HG03520 (cell line): ENCODE measurements around the gene NHSL2.

Experiments
- ATAC-seq: cut with Tn5 transposase; IDR thresholded peaks from one replicate; pipeline ENCODE4 v1.9.1; 2021; ENCODE audit warnings: mild to moderate bottlenecking, moderate library complexity; ENCODE audit not compliant: unreplicated experiment

The NHSL2 gene

DNA sequence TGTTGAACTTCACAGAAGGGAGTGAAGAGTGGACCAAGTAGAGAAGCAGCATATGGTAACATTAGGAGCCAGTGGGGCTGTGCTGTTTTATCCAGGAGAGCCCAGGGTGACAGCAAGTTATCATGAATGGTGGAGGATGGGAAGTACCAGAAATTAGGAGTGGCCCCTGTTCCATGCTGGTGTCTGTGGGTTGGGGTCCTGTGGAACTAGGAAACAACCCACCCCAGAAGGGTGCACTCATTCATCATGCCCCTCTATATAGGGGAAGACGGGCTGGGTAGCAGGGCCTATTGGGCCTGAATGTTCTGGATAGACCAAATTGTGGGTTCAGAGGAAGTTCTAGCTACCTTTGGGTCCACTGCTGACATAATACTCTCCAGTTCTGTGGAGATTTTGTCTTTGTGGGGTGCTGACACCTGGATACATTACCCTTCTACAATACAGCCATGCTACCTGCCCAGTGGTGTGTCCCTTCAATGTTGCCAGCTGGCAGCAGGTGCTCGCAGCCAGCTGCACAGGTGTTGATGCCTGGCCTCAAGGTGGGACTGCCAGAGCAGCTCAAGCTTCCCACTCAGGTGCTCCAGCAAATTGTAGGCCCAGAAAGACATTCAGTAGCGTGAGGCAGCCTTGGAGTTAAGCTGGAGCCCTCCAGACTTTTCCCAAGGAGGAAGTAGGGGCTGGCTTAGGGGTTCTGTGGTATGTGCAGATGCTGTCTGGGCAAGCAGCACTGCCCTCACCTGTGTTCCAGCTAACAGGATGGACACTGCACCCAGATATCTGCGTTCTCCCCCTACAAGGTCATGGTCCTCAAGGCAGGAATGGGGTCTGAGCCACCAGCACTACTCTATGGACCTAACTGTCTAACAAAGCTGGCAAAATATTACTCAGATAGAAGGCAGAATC lies 106.5 kb downstream of the NHSL2 start:
- no peak for ATAC-seq

DNA sequence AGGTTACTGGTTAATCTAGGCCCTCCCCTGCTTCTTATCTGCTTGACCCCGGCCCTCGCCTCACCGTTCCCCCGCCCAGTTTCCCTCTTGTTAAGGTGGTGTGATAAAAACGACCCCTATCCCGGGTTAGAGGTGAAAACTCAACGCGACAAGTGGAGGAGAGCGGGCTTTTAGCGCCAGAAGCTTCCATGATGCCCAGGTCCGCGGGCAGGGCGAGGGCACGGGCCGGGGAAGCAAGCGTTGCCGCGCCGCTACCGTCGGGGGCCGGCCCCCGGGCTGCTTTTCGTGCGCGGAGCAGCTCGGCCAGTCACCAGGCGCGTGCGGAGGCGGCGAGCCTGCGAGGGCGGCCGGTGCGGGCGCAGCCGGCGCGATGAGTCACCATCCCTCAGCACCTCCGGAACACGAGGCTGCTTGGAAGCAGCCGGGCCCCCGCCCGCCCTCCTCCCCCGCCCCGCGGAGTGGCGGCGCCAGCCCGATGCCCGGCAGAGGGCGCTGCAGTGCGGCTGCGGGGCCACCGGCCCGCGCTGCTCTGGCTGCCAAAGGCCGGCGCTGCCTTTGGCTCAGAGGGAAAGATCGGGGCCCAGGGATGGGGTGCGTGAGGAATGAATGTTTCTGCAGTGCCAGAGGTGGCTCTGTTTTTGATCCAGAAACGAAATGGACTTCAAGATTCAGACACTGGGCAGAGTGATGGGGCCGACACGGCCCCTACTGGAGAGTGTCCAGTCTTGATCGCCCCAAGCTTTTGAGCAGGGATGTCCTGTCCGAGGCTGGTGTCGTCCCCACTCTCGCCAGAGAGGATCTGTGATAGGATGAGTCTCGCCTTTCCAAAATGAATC lies 107.8 kb downstream of the NHSL2 start:
- ATAC-seq = peak; percentile 76

DNA sequence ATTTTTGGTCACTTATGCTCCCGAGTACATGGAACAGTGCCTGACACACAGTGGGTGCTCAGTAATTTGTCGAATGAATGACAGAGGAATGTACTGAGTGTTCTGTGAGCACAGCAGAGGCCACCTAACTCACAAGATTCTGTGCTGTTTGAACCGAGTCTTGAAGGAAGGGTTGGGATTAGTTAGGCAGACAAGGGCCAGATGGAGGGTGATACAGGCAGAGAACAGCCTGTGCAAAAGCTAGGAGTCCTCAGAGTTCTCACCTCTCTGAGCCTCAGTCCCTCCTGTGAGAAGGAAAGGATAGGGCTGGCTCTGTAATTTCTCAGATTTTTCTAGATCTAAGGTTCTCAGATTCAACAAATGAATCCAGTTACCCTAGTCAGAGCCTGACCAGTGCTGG lies 108.8 kb downstream of the NHSL2 start:
- no peak for ATAC-seq

DNA sequence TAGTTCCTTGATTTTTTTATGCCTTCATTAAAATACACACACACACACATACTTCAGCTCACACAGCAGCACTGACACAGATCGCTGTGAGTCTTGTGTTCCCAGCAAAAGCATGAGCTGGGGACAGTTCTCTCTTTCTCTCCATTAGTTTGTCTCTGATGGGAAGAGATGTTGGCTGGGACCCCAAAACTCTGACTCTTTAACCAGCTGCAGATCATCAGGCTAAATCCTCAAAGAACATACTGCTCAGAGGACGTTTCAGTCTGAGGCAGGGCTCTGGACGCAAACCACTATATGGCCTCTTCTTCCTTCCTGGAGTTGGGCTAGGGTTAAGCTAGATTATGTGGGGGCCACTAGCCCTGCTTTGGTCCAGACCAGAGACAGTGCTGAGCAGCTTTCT lies 109.6 kb downstream of the NHSL2 start:
- no peak for ATAC-seq

DNA sequence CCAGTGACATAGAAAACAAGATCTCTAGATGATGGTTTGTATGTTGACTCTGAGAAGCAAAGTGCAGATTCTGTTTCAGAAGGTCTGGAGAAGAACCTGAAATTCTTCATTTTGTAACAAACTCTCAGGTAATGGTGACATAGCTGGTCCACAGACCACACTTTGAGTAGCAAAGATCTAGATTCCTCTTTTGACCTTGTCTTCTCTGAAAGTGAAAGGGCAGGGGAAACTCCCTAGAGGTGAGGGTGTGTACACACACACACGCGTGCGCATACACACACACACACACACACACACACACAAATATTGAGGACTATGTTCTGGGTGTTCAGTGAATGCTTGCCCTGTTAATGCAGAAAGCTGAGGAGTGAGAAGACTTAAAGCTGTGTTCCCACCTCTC lies 110.1 kb downstream of the NHSL2 start:
- peak; percentile 47 for ATAC-seq

DNA sequence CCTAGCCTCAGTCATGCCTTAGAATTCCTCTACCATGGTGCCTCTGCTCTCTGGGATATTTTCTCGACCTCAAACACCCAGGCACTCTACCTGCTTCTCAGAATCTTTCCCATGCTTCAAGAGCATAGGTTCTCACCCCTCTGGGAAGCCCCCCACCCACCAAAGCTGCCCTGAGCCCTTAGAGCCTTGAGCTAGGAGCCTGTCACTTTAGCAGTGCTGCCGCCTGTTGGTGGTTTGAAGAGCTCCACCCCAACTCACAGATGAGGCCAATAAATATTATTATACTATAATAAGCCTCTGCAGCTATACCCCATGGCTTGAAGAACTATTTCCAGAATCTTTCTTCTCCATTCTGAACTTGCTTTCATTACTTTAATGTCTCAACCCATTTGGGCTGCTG lies 111.3 kb downstream of the NHSL2 start:
- ATAC-seq = no peak

DNA sequence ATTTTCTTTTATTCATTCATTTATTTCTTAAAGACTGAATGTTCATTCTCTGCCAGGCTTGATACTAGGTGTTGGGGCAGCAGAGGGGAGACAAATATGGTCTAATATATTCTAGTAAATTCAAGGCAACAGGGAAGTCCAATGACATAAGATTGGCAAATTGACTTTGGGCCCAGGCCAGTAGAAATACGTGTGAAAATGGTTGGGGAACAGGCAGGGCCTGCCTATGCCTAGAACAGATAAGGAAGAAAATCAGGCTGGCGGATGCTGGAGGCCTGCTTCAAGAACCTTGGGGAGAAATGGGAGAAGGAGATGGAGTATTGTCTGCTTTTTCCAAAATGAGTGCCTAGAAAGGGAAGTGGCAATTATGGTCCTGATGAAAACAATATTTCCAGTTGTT lies 112.4 kb downstream of the NHSL2 start:
- ATAC-seq = no peak

DNA sequence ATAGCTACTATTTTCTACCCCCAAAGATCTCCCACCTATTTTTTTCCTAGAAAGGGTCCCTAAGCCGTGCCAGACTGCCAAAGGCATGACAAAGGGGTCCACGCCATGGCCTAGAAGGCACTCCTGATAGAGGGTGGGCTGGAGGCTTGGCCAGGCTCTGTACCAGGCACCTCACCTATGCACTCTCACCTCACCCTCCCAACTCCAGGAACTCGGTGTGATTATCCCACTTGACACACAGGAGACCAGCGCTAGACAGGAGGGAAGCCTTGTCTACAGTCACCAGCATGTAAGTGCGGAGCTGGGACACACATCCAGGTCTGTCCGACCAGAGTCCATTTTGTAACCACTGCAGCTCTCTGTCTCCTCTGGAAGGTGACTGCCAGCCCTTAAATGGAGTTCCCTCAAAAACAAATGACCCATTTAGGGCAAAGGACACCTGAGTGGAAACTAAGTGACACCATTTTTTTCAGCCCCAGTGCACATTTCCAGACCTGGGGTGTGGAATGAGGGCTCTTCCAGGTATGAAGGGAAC lies 114.7 kb downstream of the NHSL2 start:
- no peak for ATAC-seq

DNA sequence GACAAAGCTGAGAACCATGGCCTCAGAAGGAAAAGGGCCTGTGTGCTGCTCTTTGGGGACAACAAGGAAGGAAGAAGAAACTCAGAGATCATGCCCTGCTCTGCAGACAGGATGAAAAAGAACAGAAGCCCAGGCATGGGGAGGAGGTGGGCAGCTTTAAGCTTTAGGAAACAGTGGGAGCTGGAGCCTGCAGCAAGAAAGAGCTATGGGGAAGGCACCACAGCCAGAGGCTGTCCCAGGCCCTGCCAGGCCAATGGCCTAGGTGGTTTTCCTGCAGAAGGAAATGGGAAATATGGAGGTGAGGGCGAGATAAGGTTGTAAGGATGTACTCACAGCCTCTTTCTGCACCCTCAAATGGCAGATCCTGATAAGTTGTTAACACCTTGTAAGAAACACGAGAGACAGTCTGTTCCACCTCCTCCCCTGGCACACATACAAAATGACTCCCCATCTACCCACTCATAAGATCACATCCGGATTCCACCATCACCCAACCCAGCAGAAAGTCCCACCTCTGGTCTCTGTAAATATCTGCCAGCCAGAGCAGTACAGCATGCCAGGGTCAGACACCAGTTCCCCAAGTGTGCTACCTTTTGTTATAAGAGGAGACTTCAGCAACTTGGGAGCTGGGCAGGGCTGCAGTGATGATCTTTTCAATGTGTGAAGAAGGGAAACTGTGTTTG lies 115.8 kb downstream of the NHSL2 start:
- no peak for ATAC-seq

DNA sequence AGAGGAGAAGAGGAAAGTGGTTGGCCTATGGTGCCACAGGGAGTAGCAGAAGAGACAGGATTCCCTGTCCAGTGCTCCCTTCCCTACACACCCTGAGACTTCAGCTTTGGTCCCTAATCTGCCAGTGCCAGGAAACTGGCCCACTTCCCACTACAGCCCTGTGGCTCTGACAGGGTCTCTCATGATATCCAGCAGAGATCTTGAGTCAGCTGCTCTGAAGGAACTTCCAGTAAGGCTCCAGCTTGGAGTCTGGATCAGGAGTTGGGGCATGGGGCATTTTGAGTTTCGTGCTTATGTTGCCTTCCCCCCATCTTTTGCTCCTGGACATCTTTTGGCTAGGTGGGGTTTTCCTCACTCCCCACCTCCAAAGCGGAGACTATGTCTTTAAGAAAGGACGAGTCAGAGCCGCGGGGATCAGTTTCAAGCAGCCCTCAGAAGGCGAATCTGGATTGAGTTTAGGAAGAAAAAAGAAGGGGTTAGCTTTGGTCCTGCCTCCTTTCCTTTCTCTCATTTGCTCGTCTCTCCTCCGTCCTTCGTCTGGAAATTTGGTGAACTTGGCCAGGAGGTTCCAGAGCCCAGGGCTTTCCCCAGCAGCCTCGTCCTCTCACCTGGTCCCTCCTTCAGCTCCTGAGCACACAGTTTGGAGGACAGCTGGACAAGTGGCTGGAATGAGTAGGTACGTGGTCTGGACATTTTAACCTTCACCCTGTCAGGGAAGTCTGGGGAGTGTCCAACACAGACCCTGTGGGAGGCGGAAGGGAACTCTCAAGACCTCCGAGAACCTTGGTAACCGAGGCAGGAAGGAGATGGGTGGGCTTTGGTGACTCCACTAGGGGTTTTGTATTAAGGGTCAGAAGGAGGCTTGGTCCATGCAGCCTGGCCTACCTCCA lies 116.6 kb downstream of the NHSL2 start:
- no peak for ATAC-seq

DNA sequence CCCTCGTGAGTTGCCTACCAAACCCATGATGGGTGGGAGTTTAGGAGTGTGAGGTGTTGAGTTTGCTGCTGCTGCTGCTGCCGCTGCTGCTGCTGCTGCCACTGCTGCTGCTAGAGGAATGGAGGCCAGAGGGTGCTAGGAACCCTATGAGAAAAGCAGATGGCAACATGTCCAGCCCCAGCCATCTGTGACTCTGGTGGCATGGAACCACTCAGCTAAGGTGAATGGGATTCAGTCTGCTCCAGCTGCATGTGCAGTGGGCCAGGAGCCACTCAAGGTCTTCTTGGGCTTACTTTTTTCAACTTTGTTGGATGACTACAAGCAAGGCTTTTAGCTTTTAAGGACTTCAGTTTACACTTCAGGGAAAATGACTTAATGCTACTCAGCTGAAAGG lies 117.3 kb downstream of the NHSL2 start:
- no peak for ATAC-seq

DNA sequence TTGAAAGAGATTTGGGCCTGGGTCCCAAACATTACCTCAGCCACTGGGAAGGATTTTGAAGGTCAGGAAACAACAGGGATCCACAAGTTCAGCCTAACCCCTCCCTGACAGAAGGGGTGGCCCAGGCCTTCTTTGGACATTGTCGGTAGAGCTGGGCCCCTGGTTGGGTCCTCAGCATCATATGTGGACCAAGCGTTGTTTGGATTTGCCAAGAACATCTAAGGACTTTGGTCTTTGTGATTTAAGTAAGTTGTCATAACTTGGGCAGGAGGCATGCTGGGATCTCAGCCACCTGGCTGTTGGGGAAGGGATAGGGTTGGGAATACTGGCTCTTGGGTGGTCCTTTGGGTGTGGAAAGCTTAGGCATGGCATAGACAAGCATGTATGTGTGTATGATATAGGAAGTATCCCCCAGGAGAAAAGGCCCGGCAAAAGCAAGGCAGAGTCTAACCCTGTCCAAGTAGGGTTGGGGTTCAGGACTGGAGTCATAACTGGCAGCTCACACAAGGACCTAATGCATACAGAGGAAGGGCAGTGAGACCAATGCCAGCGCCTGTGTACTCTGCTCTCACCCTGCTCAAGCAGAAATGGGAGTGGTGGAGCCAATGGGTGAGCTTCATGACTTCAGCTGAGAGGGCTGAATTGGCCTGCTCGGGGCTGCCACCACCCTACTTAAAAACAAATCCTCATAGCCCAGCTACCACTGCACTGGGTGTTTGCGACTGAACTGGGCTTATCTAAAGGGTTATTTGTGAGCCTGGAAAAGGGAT lies 118.2 kb downstream of the NHSL2 start:
- no peak for ATAC-seq

DNA sequence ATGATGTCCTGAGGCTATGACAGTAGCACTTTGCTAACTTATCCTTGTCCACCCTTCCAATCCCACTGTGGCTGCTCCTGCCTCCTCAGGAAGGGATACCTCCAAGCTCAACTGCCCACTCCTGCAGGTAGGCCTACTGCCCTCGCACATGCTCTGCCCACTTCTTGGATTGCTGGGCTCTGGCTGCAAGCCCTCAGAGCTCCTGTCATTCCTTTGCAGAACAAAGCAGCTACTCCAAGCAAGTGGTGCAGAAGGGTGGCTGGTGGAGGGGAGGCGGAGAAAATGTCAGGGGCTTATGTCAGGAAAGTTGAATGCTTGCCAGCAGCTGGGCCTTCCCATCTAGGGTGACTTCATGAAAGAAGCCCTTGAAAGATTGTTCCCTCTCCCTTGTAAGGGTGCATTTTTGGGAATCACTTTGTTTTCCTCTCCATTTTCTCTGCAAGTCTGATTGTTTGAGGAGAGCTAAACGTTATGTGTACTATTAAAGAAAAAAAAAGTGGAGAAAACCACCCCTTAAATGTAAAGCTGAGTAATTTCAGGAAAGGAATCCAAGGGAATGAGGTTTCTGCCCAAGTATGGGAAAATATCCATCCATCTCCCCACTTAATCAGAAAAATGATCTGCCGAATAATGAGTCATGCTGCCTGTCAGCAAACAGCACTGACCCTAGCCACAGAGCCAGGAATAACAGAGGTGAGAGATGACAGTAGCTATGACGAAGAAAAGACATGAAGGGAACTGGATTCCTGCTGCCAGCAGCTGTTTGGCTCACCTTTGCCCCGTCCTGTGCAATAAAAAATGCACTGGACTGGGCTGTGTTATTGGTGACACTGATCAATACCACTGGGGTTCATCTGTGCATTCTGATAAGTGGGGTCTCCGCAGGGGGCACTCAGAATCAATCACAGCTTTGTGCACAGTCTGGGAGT lies 119.1 kb downstream of the NHSL2 start:
- ATAC-seq = no peak

DNA sequence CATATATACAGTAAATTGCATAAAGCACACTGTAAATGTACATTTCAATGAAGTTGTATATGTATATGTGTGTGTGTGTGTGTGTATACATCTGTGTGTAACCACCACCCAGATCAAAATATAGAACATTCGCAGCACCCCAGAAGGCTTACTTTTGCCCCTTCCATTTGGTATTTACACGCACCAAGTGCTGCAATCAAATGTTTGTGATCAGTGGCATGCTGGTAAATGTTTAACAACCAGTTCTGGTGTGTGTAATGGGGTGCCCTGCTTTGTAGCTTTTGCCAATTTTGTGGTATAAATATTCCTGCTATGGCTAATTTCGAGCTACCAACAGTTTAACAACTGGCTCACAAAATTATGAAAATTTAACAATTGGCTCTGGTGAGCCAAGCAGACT lies 119.8 kb downstream of the NHSL2 start:
- ATAC-seq = no peak

DNA sequence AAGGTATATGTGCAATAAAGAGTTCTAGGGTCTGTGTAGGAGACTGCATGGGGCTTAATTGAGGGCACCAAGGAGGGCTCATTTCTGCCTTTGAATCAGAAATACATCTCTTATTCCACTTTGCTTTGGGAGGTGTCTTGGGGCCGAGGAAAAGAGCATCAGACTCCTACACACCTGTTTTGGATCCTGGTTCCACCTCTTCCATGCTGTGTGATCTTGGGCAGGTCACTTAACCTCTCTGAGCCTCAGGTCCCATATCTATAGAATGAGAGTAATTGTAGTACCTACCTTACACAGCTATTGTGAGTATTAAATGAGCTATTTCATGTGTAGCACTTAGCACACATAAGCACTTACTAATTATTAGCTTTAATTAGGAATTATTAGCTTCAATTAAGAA lies 120.5 kb downstream of the NHSL2 start:
- no peak for ATAC-seq

DNA sequence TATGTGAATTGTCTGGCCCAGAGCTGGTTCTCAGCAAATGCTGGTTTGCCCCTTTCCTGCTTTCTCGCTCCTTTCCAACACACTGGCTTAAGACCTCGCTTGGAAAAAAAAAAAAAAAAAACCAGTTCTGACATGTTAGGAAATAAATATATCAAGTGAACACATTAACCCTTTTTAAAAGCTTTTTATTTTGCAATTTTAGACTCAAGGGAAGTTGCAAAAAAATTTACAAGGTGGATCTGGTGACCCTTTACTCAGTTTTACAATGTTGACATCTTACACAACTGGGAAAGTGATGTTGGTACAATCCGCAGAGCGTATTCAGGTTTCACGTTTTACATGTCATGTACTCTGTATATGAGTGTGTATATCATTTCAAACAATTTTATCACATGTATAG lies 121.0 kb downstream of the NHSL2 start:
- ATAC-seq = no peak

DNA sequence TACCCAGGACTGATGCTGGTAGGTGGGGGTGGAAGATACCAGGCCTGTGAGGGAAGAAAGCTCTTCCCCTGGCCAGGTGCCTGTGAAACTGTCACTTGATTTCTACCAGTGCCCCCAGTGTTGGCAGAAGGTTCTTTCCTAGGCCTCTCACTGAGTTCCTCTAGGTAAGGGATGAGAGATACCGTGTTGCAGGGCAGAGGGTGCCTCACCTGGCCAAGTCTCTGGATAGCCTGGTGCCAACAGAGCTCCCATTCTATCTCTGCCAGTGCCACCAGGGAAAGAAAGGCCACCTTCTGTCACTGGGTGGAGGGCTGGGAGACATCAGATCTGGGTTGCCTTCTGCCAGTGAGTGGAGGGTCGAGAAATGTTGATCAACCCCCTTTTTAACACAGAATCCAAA lies 127.0 kb downstream of the NHSL2 start:
- ATAC-seq = no peak

DNA sequence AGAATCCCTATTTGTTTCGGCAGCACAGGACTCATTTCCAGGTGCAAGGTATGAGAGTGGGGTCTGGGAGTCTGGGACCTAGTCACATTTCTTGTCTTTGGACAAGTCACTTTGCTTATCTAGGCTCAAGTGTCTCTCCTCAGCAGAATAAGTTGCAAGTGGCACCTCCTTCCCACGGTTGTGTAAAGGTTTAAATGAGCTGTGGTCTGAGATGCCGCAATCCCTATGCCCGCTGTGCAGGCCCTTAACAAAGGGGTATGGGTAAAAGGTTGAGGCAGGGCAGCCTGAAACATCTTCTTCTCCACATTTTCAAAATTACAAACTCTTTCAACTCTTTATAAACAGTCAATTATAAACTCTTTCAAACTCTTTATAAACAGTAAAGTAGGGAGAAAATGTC lies 127.4 kb downstream of the NHSL2 start:
- no peak for ATAC-seq
